IPS-15b (cell line): ENCODE results near the gene PSD2.

ENCODE experiments used
- H3K27me3 ChIP-seq: one replicate; pipeline ENCODE4 v1.6.1; 2013; ENCODE audit warnings: low read length; ENCODE audit not compliant: control insufficient read depth, insufficient read depth
- H3K36me3 ChIP-seq: one replicate; pipeline ENCODE4 v1.6.1; 2013; ENCODE audit warnings: low read length; ENCODE audit not compliant: control insufficient read depth, insufficient read depth
- H3K4me1 ChIP-seq: one replicate; pipeline ENCODE4 v1.6.1; 2013; ENCODE audit warnings: mild to moderate bottlenecking, low read length; ENCODE audit not compliant: control insufficient read depth, insufficient read depth
- H3K4me3 ChIP-seq: one replicate; pipeline ENCODE4 v1.5.1; 2013; ENCODE audit warnings: low read depth, low read length
- H3K9ac ChIP-seq: one replicate; pipeline ENCODE4 v1.6.1; 2013; ENCODE audit warnings: low read depth, mild to moderate bottlenecking, low read length
- H3K9me3 ChIP-seq: one replicate; pipeline ENCODE4 v1.6.1; 2013; ENCODE audit warnings: mild to moderate bottlenecking, low read length; ENCODE audit not compliant: control insufficient read depth, insufficient read depth

Gene PSD2

DNA sequence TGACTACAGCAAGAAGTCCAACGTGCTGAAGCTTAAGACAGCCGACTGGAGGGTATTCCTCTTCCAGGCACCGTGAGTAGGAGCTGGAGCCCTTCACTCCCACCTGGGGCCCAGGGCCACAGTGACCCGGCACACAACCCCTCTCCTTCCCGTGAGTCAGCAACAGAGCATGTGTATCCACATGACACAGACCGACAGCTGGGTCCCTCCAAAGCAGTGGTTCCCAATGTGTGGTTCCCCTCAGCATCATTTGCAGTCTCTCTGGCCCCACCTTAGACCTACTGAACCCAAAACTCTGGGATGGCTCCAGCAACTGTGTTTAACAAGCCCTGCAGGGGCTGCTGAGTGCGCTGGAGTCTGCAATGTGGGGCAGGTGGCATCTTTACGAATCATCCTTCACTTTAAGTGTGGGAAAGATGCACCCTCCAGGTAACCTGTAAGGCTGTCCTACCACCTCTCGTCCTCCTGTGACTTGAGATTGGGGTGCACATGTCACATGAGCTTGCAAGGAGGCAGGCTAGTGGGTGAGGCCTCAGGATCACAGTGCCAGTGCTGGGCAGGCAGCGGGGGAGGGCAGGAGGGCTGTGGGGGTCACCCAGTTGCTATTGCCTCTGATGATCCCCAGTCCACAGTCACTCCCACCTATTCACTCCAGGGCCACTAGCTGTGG, 42.2 kb downstream of the PSD2 start:
- no peaks in the 10 kb centered on the region for H3K4me1 ChIP-seq
- H3K9ac ChIP-seq = no peak overlapping the region
- no peaks in the 10 kb centered on the region for H3K36me3 ChIP-seq
- H3K9me3 ChIP-seq = no peaks in the 10 kb centered on the region
- H3K27me3 ChIP-seq = peaks cover 3% of the 10 kb centered on the region
- H3K4me3 ChIP-seq = no peak overlapping the region

DNA sequence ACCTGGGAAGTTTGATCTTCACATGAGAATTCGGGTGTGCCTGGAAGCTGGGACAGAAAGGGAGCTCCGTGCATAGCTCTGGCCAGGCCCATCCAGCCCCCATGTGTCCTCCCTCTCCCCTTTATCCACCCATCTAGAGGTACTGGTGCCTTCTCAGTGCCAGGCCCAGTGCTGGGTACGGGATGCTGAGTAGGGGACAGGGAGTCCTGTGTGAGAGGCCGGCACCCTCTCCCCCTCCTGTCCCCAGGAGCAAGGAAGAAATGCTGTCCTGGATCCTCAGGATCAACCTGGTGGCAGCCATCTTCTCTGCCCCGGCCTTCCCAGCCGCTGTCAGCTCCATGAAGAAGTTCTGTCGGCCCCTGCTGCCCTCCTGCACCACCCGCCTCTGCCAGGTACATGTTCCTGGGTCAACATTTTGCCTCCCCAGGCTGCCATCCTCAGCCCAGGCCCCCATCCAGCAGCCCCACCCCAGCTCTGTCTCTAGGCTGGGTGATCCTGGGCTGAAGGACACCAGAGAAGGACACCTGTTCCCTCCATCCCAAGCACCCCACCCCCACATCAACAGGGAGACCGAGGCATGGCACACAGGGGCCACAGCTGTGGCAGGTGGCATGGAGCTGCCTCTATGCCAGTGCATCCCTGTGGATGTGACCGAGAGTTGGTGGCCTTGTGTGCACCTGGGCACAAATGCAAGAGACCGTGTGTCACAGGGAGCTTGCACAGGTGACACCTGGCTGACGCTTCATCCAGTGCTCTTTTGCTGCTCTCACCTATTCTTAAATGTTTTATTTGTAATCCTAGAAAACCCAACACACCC, 43.0 kb downstream of the PSD2 start:
- Histone ChIP-seq H3K4me1 (no peaks in the 10 kb centered on the region), H3K9me3 (no peaks in the 10 kb centered on the region), H3K27me3 (no peaks in the 10 kb centered on the region), H3K4me3 (no peak overlapping the region), H3K9ac (no peak overlapping the region), H3K36me3 (no peaks in the 10 kb centered on the region)

DNA sequence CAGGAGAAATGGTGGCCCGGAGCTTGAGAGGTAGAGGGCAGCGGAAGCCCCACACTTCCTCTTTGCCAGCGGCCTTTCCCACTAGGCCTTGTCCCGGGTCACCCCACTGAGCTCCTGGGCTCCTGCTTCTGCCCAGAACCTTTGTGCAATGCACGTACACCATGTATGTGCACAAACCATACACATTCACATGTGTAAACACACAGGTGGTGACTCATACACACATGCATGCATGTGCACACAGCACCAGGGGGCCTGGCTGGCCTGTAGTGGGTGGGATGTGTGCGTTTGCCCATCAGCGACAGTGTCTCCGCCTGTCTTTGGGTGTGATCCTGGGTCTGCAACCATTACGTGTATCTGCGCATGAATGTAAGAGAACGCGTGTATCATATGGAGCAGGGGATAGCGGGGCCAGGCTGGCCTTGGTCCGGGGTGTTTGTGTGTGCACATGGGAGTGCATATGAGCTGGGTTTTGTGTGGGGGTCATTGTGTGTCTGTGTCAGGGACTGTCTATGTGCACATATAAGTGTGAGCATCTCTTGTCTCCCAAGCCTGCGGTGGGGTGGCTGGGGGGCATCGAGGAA, 43.7 kb downstream of the PSD2 start:
- H3K36me3 ChIP-seq = no peaks in the 10 kb centered on the region
- no peak overlapping the region for H3K4me3 ChIP-seq
- no peak overlapping the region for H3K9ac ChIP-seq
- no peaks in the 10 kb centered on the region for H3K9me3 ChIP-seq
- H3K4me1 ChIP-seq = no peaks in the 10 kb centered on the region
- peaks cover under 1% of the 10 kb centered on the region for H3K27me3 ChIP-seq

DNA sequence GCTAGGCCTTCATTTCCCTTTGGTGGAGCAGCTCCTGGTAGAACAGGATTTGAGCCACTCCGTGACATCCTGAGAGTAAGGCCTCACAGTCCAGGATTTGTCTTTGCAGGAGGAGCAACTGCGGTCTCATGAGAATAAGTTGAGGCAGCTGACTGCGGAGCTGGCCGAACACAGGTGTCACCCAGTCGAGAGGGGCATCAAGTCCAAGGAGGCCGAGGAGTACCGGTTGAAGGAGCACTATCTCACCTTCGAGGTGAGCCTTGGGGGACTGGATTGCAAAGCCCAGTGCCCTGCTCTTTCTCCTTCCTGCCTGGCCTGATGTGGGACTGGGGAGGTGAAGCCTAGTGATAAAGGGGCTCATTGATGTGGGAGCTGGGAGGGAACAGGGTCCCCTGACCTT, 44.3 kb downstream of the PSD2 start:
- Histone ChIP-seq H3K4me3 (no peak overlapping the region), H3K36me3 (no peaks in the 10 kb centered on the region), H3K27me3 (peaks cover 7% of the 10 kb centered on the region), H3K9ac (no peak overlapping the region), H3K9me3 (no peaks in the 10 kb centered on the region), H3K4me1 (no peaks in the 10 kb centered on the region)

DNA sequence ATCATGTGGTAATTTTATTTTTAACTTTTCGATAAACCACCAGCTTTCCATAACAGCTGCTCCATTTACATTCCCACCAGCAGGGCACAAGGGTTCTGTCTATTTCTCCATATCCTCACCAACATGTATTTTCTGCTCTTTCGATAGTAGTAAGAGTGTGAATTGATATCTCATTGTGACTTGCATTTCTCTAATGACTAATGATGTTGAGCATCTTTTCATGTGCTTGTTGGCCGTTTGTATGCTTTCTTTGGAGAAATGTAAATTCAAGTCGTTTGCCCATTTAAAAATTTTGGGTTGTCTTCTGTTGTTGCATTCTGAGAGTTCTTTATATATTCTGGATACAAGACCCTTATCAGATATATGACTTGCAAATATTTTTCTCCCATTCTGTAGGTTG, 45.9 kb downstream of the PSD2 start:
- no peak overlapping the region for H3K4me3 ChIP-seq
- H3K27me3 ChIP-seq = peaks cover 23% of the 10 kb centered on the region
- H3K36me3 ChIP-seq = no peaks in the 10 kb centered on the region
- no peaks in the 10 kb centered on the region for H3K4me1 ChIP-seq
- no peak overlapping the region for H3K9ac ChIP-seq
- H3K9me3 ChIP-seq = no peaks in the 10 kb centered on the region

DNA sequence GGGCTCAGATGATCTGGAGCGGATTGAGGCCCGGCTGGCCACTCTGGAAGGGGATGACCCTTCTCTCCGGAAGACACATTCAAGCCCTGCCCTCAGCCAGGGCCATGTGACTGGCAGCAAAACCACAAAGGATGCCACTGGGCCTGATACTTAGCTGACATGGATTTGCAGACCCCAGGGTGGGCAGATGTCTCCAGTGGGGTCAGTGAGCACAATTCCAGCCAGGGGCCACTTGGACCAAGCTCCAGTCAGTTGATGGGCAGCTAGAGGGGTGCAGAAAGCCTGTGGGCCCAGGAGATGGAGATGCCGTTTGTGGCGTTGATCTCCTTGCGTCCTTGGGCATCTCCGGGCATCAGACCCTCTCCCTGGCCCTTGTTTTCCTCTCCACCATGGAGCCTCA, 46.7 kb downstream of the PSD2 start:
- no peak overlapping the region for H3K4me3 ChIP-seq
- H3K9ac ChIP-seq = no peak overlapping the region
- H3K9me3 ChIP-seq = no peaks in the 10 kb centered on the region
- H3K27me3 ChIP-seq = peaks cover 30% of the 10 kb centered on the region
- H3K4me1 ChIP-seq = no peaks in the 10 kb centered on the region
- no peaks in the 10 kb centered on the region for H3K36me3 ChIP-seq

DNA sequence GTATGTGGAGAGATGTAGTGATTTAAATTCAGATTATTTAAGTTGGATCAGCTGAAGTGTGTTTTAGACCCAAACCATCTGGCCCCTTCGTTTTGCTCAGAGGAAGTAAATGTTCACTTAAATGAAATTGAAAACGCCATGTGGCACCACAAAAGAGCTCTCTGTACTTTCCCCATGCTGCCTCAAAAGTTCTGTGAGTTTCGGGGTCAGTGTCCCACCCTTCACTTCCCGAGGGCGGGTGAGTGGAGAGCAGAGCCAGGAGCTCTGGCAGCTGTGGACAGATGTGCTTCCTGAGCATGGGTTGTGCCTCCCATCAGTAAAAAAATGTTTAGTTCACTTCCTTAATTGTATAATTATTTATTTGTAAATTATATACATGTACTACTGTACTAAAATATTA, 48.4 kb downstream of the PSD2 start:
- H3K9me3 ChIP-seq = no peaks in the 10 kb centered on the region
- H3K27me3 ChIP-seq = peaks cover 36% of the 10 kb centered on the region
- peaks cover 3% of the 10 kb centered on the region for H3K4me1 ChIP-seq
- no peak overlapping the region for H3K4me3 ChIP-seq
- no peak overlapping the region for H3K9ac ChIP-seq
- no peaks in the 10 kb centered on the region for H3K36me3 ChIP-seq

DNA sequence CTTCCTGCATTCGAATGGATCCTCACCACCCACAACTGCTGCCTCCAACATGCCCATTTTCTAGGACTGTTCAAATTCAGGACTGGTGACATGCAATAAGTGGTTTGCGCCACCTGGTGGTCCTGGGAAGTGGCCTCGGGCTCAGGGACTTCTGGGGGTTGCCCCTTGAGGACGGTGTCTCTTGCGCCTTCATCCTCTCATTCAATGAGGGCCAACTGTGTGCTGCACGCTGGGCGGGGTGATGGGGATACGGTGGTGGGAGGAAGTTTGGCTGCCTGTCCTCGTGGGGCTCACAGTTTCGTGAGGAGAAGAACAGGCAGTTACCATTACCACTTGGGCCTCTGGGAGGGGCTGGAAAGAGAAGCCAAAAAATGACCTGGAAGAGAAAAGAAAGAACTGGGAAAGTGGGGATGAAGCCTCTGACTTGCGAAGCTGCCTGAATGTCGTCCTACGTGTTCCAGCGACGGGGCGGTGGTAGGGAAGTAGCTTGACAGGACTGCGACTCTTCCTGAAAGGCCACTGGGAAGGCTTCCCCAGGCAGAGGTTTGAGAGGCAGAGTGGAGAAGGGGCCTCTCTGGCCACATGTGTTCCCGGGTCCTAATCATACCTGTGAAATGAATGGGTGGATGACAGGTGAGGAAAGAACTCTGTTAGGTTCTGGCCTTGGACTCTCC, 49.0 kb downstream of the PSD2 start:
- H3K9ac ChIP-seq = no peak overlapping the region
- peaks cover 42% of the 10 kb centered on the region for H3K27me3 ChIP-seq
- no peaks in the 10 kb centered on the region for H3K36me3 ChIP-seq
- H3K9me3 ChIP-seq = no peaks in the 10 kb centered on the region
- H3K4me1 ChIP-seq = peaks cover 3% of the 10 kb centered on the region
- no peak overlapping the region for H3K4me3 ChIP-seq

DNA sequence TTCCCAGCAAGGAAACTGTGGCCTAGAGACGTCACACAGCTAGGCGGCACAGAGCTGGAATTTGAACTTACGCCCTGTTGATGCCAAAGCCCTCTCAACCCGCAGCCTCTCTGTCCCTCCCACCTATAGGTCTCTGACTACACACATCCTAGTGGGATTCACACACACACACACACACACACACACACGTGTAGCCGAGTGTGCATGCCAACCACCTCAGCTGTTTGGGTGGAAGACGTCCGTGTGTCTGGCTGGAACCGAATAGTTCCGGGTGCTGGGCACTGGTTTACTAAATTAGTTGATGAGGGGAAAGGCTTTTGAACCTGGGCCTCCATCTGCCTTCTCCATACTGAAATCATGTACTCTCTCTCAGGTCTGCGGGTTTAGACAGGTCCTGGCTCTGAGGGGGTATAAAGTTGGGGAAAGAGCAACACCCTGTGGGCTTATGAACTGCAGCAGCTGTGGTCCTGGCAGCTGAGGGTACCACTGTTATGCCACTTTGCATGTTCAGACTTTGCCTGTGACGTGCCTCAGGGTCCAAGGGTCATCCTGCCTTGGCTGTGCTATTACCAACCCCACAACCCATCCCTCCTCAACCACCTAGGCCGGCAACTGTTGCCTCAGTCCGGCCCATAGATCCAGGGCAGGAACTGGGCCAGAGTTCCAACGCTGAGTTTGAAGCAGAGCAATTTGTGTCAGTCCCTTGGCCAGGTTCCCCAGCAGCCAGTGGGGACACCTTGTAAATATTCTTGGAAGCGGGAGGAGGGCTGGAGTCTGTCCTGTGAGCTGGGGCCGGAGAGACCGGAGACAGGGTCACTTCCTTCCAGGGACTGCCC, 50.5 kb downstream of the PSD2 start:
- no peak overlapping the region for H3K9ac ChIP-seq
- peaks cover 3% of the 10 kb centered on the region for H3K4me1 ChIP-seq
- no peaks in the 10 kb centered on the region for H3K9me3 ChIP-seq
- peaks cover 54% of the 10 kb centered on the region for H3K27me3 ChIP-seq
- no peaks in the 10 kb centered on the region for H3K36me3 ChIP-seq
- H3K4me3 ChIP-seq = no peak overlapping the region

DNA sequence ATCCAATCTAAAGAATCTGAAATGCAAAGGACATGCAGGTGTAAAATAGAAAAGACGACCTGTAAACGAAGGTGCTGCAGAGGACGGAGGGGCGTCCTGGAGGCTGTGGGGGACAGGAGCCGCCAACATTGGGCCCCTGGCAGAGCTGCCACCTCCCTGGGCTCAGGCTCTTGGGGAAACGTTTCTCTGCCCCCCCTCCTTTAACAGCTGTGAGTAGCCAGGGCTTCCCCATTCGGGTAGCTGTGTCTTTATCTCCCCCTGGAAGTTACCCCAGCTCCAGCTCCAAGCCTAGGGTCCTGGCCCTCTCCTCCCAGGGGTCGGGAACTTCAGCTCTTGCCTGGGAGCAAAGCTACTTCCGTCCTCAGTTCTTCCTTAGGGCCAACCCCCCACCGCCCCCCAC, 51.5 kb downstream of the PSD2 start:
- no peaks in the 10 kb centered on the region for H3K9me3 ChIP-seq
- H3K9ac ChIP-seq = no peak overlapping the region
- H3K4me1 ChIP-seq = peaks cover 3% of the 10 kb centered on the region
- peaks cover 54% of the 10 kb centered on the region for H3K27me3 ChIP-seq
- H3K4me3 ChIP-seq = no peak overlapping the region
- no peaks in the 10 kb centered on the region for H3K36me3 ChIP-seq
